ENCODE data around the gene PDZRN4. TPM values are rescaled to one million over a fixed set of nuclear protein-coding genes. Genes with fewer than 3 reads are reported as not detected.

PDZRN4 gene
- total RNA-seq, 4 donors from 2014 or later = 22.8 to 197 (median 176) TPM

- H3K36me3 ChIP-seq = no peaks in the 10 kb centered on the region
- H3K27me3 ChIP-seq = no peaks in the 10 kb centered on the region
- no peaks in the 10 kb centered on the region for H3K9me3 ChIP-seq
- H3K4me1 ChIP-seq = no peaks in the 10 kb centered on the region
- H3K4me3 ChIP-seq = no peak overlapping the region
- no peak for DNase-seq (ENCODE audit: low spot score in 2 of 2)
- no peak for TF ChIP-seq CTCF (IDR thresholded peaks at IDR 0.05)
- no peak for TF ChIP-seq POLR2A (IDR thresholded peaks at IDR 0.05)
- TF ChIP-seq EP300 (IDR thresholded peaks at IDR 0.05) = no peak
- H3K27ac ChIP-seq = no peak overlapping the region
- WGBS, 2 donors = 91 to 92% methylated on average over 4 of the region's 4 CpGs
These were observed 369.2 kb downstream of the PDZRN4 start for GRCh38 chr12:41557344-41557743.

DNA sequence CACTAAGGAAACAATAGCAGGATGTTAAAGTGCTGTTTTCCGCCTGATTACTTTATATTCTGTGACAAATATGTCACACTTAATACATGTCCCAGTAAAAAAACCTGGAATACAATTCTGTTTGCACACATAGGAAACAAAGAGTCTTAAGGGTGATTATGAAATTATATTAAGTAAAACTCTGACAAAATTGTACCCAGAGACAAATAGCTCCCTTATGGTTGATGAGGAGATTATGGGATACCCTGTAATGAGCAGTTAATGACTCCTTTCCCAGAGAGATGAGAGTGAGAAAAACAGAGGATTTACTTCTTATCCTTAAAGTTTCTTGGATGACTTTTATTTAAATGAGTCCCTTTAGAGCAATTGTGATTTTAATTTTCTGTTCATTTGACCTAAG is 370.6 kb downstream of the PDZRN4 start:
- WGBS, 2 donors = 90 to 93% methylated on average over 1 of the region's 1 CpG
- H3K9me3 ChIP-seq = no peaks in the 10 kb centered on the region
- TF ChIP-seq EP300 (IDR thresholded peaks at IDR 0.05) = no peak
- TF ChIP-seq CTCF (IDR thresholded peaks at IDR 0.05) = no peak
- no peak for TF ChIP-seq POLR2A (IDR thresholded peaks at IDR 0.05)
- DNase-seq (ENCODE audit: low spot score in 2 of 2) = no peak
- H3K4me3 ChIP-seq = no peak overlapping the region
- no peaks in the 10 kb centered on the region for H3K4me1 ChIP-seq
- peaks cover 0 to 5% (median 0%) of the 10 kb centered on the region in 3 donors for H3K36me3 ChIP-seq
- no peaks in the 10 kb centered on the region for H3K27me3 ChIP-seq
- no peak overlapping the region for H3K27ac ChIP-seq

GRCh38 chr12:41563051-41563450 is 374.9 kb downstream of the PDZRN4 start:
- WGBS, 2 donors = 94 to 95% methylated on average over 12 of the region's 12 CpGs
- peaks cover 0 to 5% (median 0%) of the 10 kb centered on the region in 3 donors for H3K36me3 ChIP-seq
- H3K4me1 ChIP-seq = no peaks in the 10 kb centered on the region
- no peaks in the 10 kb centered on the region for H3K9me3 ChIP-seq
- TF ChIP-seq EP300 (IDR thresholded peaks at IDR 0.05) (no peak), POLR2A (IDR thresholded peaks at IDR 0.05) (no peak), CTCF (IDR thresholded peaks at IDR 0.05) (no peak)
- H3K27ac ChIP-seq = no peak overlapping the region
- H3K27me3 ChIP-seq = no peaks in the 10 kb centered on the region
- no peak overlapping the region for H3K4me3 ChIP-seq
- no peak for DNase-seq (ENCODE audit: low spot score in 2 of 2)

GRCh38 chr12:41564816-41565215 is 376.7 kb downstream of the PDZRN4 start:
- WGBS, 2 donors = 96% methylated on average over 1 of the region's 1 CpG
- no peak overlapping the region for H3K27ac ChIP-seq
- H3K4me1 ChIP-seq = no peaks in the 10 kb centered on the region
- H3K4me3 ChIP-seq = no peak overlapping the region
- H3K36me3 ChIP-seq = peaks cover 0 to 13% (median 0%) of the 10 kb centered on the region in 3 donors
- no peaks in the 10 kb centered on the region for H3K27me3 ChIP-seq
- TF ChIP-seq POLR2A (IDR thresholded peaks at IDR 0.05) (no peak), CTCF (IDR thresholded peaks at IDR 0.05) (no peak), EP300 (IDR thresholded peaks at IDR 0.05) (no peak)
- DNase-seq (ENCODE audit: low spot score in 2 of 2) = no peak
- no peaks in the 10 kb centered on the region for H3K9me3 ChIP-seq

DNA sequence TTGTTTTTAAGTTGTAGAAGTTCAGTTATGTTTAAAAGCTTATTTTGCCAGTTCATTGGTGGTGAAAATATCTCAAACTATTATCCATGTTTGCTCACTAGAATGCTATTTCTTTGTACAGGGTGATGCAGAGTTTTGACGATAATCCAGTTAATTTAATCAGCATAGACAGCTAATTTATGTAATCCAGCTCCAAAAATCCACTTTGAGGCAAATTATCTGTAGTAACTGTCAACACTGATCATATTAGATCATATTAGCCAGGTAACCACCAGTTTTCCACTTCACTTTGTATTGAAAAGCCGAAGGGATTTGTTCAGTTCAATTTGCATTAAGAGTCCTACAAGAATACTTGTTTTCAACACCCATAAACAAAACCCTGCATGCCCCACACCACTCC is 378.6 kb downstream of the PDZRN4 start:
- no peaks in the 10 kb centered on the region for H3K27me3 ChIP-seq
- H3K4me3 ChIP-seq = no peak overlapping the region
- H3K9me3 ChIP-seq = no peaks in the 10 kb centered on the region
- WGBS, 2 donors = 94 to 100% methylated on average over 2 of the region's 2 CpGs
- DNase-seq (ENCODE audit: low spot score in 2 of 2) = no peak
- H3K4me1 ChIP-seq = no peaks in the 10 kb centered on the region
- H3K27ac ChIP-seq = no peak overlapping the region
- peaks cover 0 to 13% (median 0%) of the 10 kb centered on the region in 3 donors for H3K36me3 ChIP-seq
- TF ChIP-seq EP300 (IDR thresholded peaks at IDR 0.05) (no peak), CTCF (IDR thresholded peaks at IDR 0.05) (no peak), POLR2A (IDR thresholded peaks at IDR 0.05) (no peak)

Data from tibial nerve (tissue), 4 donors.